ENCODE data around the gene MRM1.

GRCh38 chr17:36629970-36630502, 28.7 kb downstream of the MRM1 start:
- TF ChIP-seq CREB5 (CRISPR knock-in tag; IDR thresholded peaks at IDR 0.05; ENCODE audit: low read depth) (no peak), ARNTL (CRISPR knock-in tag; IDR thresholded peaks at IDR 0.05; ENCODE audit: borderline replicate concordance, low read depth) (no peak), ZNF565 (CRISPR knock-in tag; conservative IDR thresholded peaks at IDR 0.05; ENCODE audit: low read depth) (no peak), OSR1 (CRISPR knock-in tag; IDR thresholded peaks at IDR 0.05) (no peak), ZFP3 (CRISPR knock-in tag; IDR thresholded peaks at IDR 0.05) (no peak), ESRRG (CRISPR knock-in tag; IDR thresholded peaks at IDR 0.05) (no peak), RARB (CRISPR knock-in tag; IDR thresholded peaks at IDR 0.05) (no peak), ZC3H10 (CRISPR knock-in tag; IDR thresholded peaks at IDR 0.05) (no peak), ZFP30 (CRISPR knock-in tag; IDR thresholded peaks at IDR 0.05) (no peak), TSHZ2 (CRISPR knock-in tag; IDR thresholded peaks at IDR 0.05) (no peak)
